MCF 10A (cell line): ENCODE results near the gene PSME3IP1. TPM values are rescaled to one million over a fixed set of nuclear protein-coding genes. Genes with fewer than 3 reads are reported as not detected.

Experiments
- BruUV-seq: library from RNA; stranded (reverse); fragments of 400-500 nt; replicated peaks from 2 replicates; lab custom pipeline; 2021; lab: Mats Ljungman, UMichigan
- CTCF ChIA-PET: fragments of 300-600 bp; sonication (Branson Sonifier 250); formaldehyde crosslinking; extraction: SDS; loops from one replicate; lab custom pipeline; 2021; ENCODE audit warnings: antibody characterized with exemption, inconsistent platforms; lab: Yijun Ruan, JAX
- POLR2A ChIA-PET: fragments of 300-600, 350-650 bp; sonication (Branson Sonifier 250); formaldehyde crosslinking; extraction: SDS; loops from one replicate; lab custom pipeline; 2020; ENCODE audit warnings: antibody characterized with exemption, inconsistent platforms; lab: Yijun Ruan, JAX
- DNase-seq: peaks from one replicate; pipeline ENCODE4 v3.0.0-alpha.2; 2018; ENCODE audit not compliant: unreplicated experiment
- H3K27ac Mint-ChIP-seq: one replicate; pipeline ENCODE4 v1.8.0; 2022; ENCODE audit warnings: mild to moderate bottlenecking, low read depth, mixed read lengths; ENCODE audit not compliant: unreplicated experiment
- H3K27me3 Mint-ChIP-seq: one replicate; pipeline ENCODE4 v1.8.0; 2022; ENCODE audit warnings: mixed read lengths; ENCODE audit not compliant: insufficient read depth, unreplicated experiment
- H3K36me3 Mint-ChIP-seq: one replicate; pipeline ENCODE4 v1.8.0; 2022; ENCODE audit warnings: mild to moderate bottlenecking, moderate library complexity, mixed read lengths; ENCODE audit not compliant: insufficient read depth, unreplicated experiment
- H3K4me1 Mint-ChIP-seq: one replicate; pipeline ENCODE4 v1.8.0; 2022; ENCODE audit warnings: mixed read lengths; ENCODE audit not compliant: insufficient read depth, unreplicated experiment
- H3K4me3 Mint-ChIP-seq: one replicate; pipeline ENCODE4 v1.8.0; 2022; ENCODE audit warnings: mild to moderate bottlenecking, moderate library complexity, mixed read lengths; ENCODE audit not compliant: unreplicated experiment
- H3K9me3 Mint-ChIP-seq: one replicate; pipeline ENCODE4 v1.8.0; 2022; ENCODE audit warnings: mixed read lengths; ENCODE audit not compliant: unreplicated experiment
- intact Hi-C: fragments of 100-400 bp; cut with micrococcal nuclease; formaldehyde crosslinking; loops from 2 replicates; pipeline ENCODE4 v1.14.1; 2022
- total RNA-seq: library from RNA; stranded (reverse); gene quantifications from 2 replicates; pipeline ENCODE4 v1.2.3, GENCODE V29; 2022
- TF ChIP-seq, protein P1 (sequence below): fragments of 200-600 bp; IDR thresholded peaks from one replicate; pipeline ENCODE4 v1.8.0; 2022; ENCODE audit warnings: antibody characterized with exemption, mild to moderate bottlenecking; ENCODE audit not compliant: unreplicated experiment

PSME3IP1 gene
- total RNA-seq, 1 experiment from 2014 or later, result 107 TPM

GRCh38 chr16:57138281-57138935 is 47.4 kb downstream of the PSME3IP1 start:
- no peaks in the 10 kb centered on the region for H3K27me3 Mint-ChIP-seq
- H3K27ac Mint-ChIP-seq, result no peak overlapping the region
- no peak overlapping the region for H3K4me3 Mint-ChIP-seq
- no peaks in the 10 kb centered on the region for H3K36me3 Mint-ChIP-seq
- TF ChIP-seq, protein P1, sequence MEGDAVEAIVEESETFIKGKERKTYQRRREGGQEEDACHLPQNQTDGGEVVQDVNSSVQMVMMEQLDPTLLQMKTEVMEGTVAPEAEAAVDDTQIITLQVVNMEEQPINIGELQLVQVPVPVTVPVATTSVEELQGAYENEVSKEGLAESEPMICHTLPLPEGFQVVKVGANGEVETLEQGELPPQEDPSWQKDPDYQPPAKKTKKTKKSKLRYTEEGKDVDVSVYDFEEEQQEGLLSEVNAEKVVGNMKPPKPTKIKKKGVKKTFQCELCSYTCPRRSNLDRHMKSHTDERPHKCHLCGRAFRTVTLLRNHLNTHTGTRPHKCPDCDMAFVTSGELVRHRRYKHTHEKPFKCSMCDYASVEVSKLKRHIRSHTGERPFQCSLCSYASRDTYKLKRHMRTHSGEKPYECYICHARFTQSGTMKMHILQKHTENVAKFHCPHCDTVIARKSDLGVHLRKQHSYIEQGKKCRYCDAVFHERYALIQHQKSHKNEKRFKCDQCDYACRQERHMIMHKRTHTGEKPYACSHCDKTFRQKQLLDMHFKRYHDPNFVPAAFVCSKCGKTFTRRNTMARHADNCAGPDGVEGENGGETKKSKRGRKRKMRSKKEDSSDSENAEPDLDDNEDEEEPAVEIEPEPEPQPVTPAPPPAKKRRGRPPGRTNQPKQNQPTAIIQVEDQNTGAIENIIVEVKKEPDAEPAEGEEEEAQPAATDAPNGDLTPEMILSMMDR, result no peak
- no peaks in the 10 kb centered on the region for H3K9me3 Mint-ChIP-seq
- CTCF ChIA-PET, result interaction anchor here (0.6 kb wide), 1 partner anchor 16 kb away, joined by 4 read pairs; no protein-coding TSS in a partner anchor
- no peak for DNase-seq
- H3K4me1 Mint-ChIP-seq, result peaks cover 15% of the 10 kb centered on the region
- intact Hi-C loops, result no loop called here
- no TSS peak for BruUV-seq
- POLR2A ChIA-PET, result no interaction called here

- DNase-seq, result no peak
- BruUV-seq, result no TSS peak
- ChIA-PET POLR2A (no interaction called here), CTCF (interaction anchor here (0.6 kb wide), 1 partner anchor 16 kb away, joined by 4 read pairs; no protein-coding TSS in a partner anchor)
- TF ChIP-seq, protein P1, result no peak
- Mint-ChIP-seq H3K36me3 (no peaks in the 10 kb centered on the region), H3K27me3 (no peaks in the 10 kb centered on the region), H3K4me3 (no peak overlapping the region), H3K9me3 (no peaks in the 10 kb centered on the region), H3K4me1 (peaks cover 15% of the 10 kb centered on the region), H3K27ac (no peak overlapping the region)
- intact Hi-C loops, result no loop called here
Observed at GRCh38 chr16:57137566-57138273, 48.1 kb downstream of the PSME3IP1 start.

GRCh38 chr16:57137043-57137442 is 48.8 kb downstream of the PSME3IP1 start:
- no peak for DNase-seq
- ChIA-PET POLR2A (no interaction called here), CTCF (no interaction called here)
- H3K27ac Mint-ChIP-seq, result no peak overlapping the region
- no peaks in the 10 kb centered on the region for H3K36me3 Mint-ChIP-seq
- H3K4me1 Mint-ChIP-seq, result peaks cover 9% of the 10 kb centered on the region
- TF ChIP-seq, protein P1, result no peak
- H3K4me3 Mint-ChIP-seq, result no peak overlapping the region
- intact Hi-C loops, result no loop called here
- no peaks in the 10 kb centered on the region for H3K9me3 Mint-ChIP-seq
- no TSS peak for BruUV-seq
- H3K27me3 Mint-ChIP-seq, result no peaks in the 10 kb centered on the region

DNA sequence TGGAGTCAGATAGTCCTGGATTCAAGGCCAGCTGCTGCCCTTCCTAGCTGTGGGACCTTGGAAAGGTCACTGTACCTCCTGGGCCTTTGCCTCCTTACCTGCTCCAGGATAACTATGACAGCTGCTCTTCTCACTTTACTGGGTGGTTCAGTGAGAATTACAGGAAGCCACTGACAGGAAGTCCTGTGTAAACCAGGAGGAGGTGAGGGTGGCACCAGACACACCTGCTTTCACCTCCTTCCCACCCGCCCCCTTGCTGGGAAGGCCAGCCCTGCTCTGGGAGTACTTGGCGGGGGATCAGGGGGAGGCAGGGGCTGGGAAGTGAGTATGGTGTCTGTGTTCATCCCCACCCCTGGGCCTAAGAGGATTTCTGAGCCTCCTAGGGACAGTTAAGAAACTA is 50.9 kb downstream of the PSME3IP1 start:
- ChIA-PET CTCF (interaction anchor here (1.7 kb wide), 1 partner anchor 42 kb away, joined by 6 read pairs; no protein-coding TSS in a partner anchor), POLR2A (no interaction called here)
- Mint-ChIP-seq H3K27ac (no peak overlapping the region), H3K36me3 (no peaks in the 10 kb centered on the region), H3K9me3 (no peaks in the 10 kb centered on the region), H3K4me1 (peaks cover 6% of the 10 kb centered on the region), H3K27me3 (no peaks in the 10 kb centered on the region), H3K4me3 (no peak overlapping the region)
- DNase-seq, result no peak
- BruUV-seq, result no TSS peak
- TF ChIP-seq, protein P1, result no peak
- intact Hi-C loops, result no loop called here
